GM12891 (cell line): ENCODE results near the gene EXD3.

Source experiments
- PAX5 ChIP-seq: IDR thresholded peaks from 2 replicates; pipeline ENCODE4 v1.6.1; 2011; ENCODE audit warnings: low read length, moderate library complexity, mild to moderate bottlenecking; ENCODE audit not compliant: insufficient read depth, severe bottlenecking
- POLR2A ChIP-seq: IDR thresholded peaks from 2 replicates; pipeline ENCODE4 v1.6.1; 2011; ENCODE audit warnings: low read depth, low read length, control low read depth
- POLR2AphosphoS5 ChIP-seq: IDR thresholded peaks from 2 replicates; pipeline ENCODE4 v1.6.1; 2011; ENCODE audit warnings: low read depth, low read length, control low read depth
- SPI1 ChIP-seq: IDR thresholded peaks from 2 replicates; pipeline ENCODE4 v1.6.1; 2011; ENCODE audit warnings: low read depth, low read length, control low read depth
- TAF1 ChIP-seq: IDR thresholded peaks from 2 replicates; pipeline ENCODE4 v1.6.1; 2011; ENCODE audit warnings: low read depth, low read length, control low read depth

GRCh38 chr9:137432687-137433348 is 9.9 kb upstream of the EXD3 start:
- TF ChIP-seq POLR2A, result no peak
- no peak for TF ChIP-seq TAF1
- no peak for TF ChIP-seq POLR2AphosphoS5
- TF ChIP-seq SPI1, result no peak
- TF ChIP-seq PAX5, result no peak
